Measurements from ENCODE around the gene PDK1. TPM values are rescaled to one million over a fixed set of nuclear protein-coding genes. Genes with fewer than 3 reads are reported as not detected.

The PDK1 gene
- total RNA-seq, 1 donor from 2014 or later, result 7.3 TPM

GRCh38 chr2:172512810-172513523 lies 42.9 kb upstream of the PDK1 start:
- no peak overlapping the region for H3K27ac Mint-ChIP-seq (ENCODE audit: unreplicated experiment)
- TF ChIP-seq CTCF (IDR thresholded peaks at IDR 0.05), result no peak
- no peak overlapping the region for H3K4me3 Mint-ChIP-seq (ENCODE audit: unreplicated experiment)
- DNase-seq (ENCODE audit: extremely low spot score, unreplicated experiment), result no peak
- peaks cover 3% of the 10 kb centered on the region for H3K36me3 Mint-ChIP-seq (ENCODE audit: unreplicated experiment)
- peaks cover 2% of the 10 kb centered on the region for H3K27me3 Mint-ChIP-seq (ENCODE audit: unreplicated experiment)
- peaks cover 20% of the 10 kb centered on the region for H3K9me3 Mint-ChIP-seq (ENCODE audit: unreplicated experiment)
- peaks cover 3% of the 10 kb centered on the region for H3K4me1 Mint-ChIP-seq (ENCODE audit: unreplicated experiment)

- TF ChIP-seq CTCF (IDR thresholded peaks at IDR 0.05), result no peak
- Mint-ChIP-seq H3K36me3 (ENCODE audit: unreplicated experiment) (peaks cover 3% of the 10 kb centered on the region), H3K9me3 (ENCODE audit: unreplicated experiment) (peaks cover 20% of the 10 kb centered on the region), H3K4me1 (ENCODE audit: unreplicated experiment) (peaks cover 1% of the 10 kb centered on the region), H3K27me3 (ENCODE audit: unreplicated experiment) (peaks cover 2% of the 10 kb centered on the region), H3K4me3 (ENCODE audit: unreplicated experiment) (no peak overlapping the region), H3K27ac (ENCODE audit: unreplicated experiment) (no peak overlapping the region)
- no peak for DNase-seq (ENCODE audit: extremely low spot score, unreplicated experiment)
Measured at GRCh38 chr2:172513524-172513900, 42.4 kb upstream of the PDK1 start.

- H3K4me3 Mint-ChIP-seq (ENCODE audit: unreplicated experiment), result no peak overlapping the region
- H3K9me3 Mint-ChIP-seq (ENCODE audit: unreplicated experiment), result peaks cover 20% of the 10 kb centered on the region
- H3K36me3 Mint-ChIP-seq (ENCODE audit: unreplicated experiment), result peaks cover 3% of the 10 kb centered on the region
- peaks cover 2% of the 10 kb centered on the region for H3K27me3 Mint-ChIP-seq (ENCODE audit: unreplicated experiment)
- no peaks in the 10 kb centered on the region for H3K4me1 Mint-ChIP-seq (ENCODE audit: unreplicated experiment)
- H3K27ac Mint-ChIP-seq (ENCODE audit: unreplicated experiment), result no peak overlapping the region
- no peak for DNase-seq (ENCODE audit: extremely low spot score, unreplicated experiment)
- no peak for TF ChIP-seq CTCF (IDR thresholded peaks at IDR 0.05)
Measured at GRCh38 chr2:172513935-172514586, 41.8 kb upstream of the PDK1 start.

- H3K27me3 Mint-ChIP-seq (ENCODE audit: unreplicated experiment), result peaks cover 2% of the 10 kb centered on the region
- peaks cover 3% of the 10 kb centered on the region for H3K36me3 Mint-ChIP-seq (ENCODE audit: unreplicated experiment)
- TF ChIP-seq CTCF (IDR thresholded peaks at IDR 0.05), result no peak
- no peak overlapping the region for H3K4me3 Mint-ChIP-seq (ENCODE audit: unreplicated experiment)
- peaks cover 26% of the 10 kb centered on the region for H3K9me3 Mint-ChIP-seq (ENCODE audit: unreplicated experiment)
- DNase-seq (ENCODE audit: extremely low spot score, unreplicated experiment), result no peak
- H3K4me1 Mint-ChIP-seq (ENCODE audit: unreplicated experiment), result no peaks in the 10 kb centered on the region
- H3K27ac Mint-ChIP-seq (ENCODE audit: unreplicated experiment), result no peak overlapping the region
Measured at GRCh38 chr2:172516299-172516698, 39.6 kb upstream of the PDK1 start.

- Mint-ChIP-seq H3K27ac (ENCODE audit: unreplicated experiment) (no peak overlapping the region), H3K4me3 (ENCODE audit: unreplicated experiment) (no peak overlapping the region), H3K36me3 (ENCODE audit: unreplicated experiment) (no peaks in the 10 kb centered on the region), H3K9me3 (ENCODE audit: unreplicated experiment) (peaks cover 8% of the 10 kb centered on the region), H3K27me3 (ENCODE audit: unreplicated experiment) (peaks cover 2% of the 10 kb centered on the region), H3K4me1 (ENCODE audit: unreplicated experiment) (no peaks in the 10 kb centered on the region)
- no peak for TF ChIP-seq CTCF (IDR thresholded peaks at IDR 0.05)
- DNase-seq (ENCODE audit: extremely low spot score, unreplicated experiment), result no peak
Measured at GRCh38 chr2:172518995-172519394, 36.9 kb upstream of the PDK1 start.

All from osteocyte (in vitro differentiated cells).